Glomerular endothelial cell (primary cell): ENCODE data around the gene TTC28. TPM values are rescaled to one million over a fixed set of nuclear protein-coding genes. Genes with fewer than 3 reads are reported as not detected.
"Not testable (repeated sequence)": the region's sequence is repeated elsewhere in the genome, so short reads cannot be mapped to it uniquely, and the experiment has no call there.

Experiments used
- DNase-seq: peaks from one replicate; pipeline ENCODE4 v3.0.0-alpha.2; 2011; ENCODE audit warnings: low read depth, low spot score; ENCODE audit errors: extremely low read depth
- total RNA-seq: library from RNA; depleted of rRNA; stranded (reverse); fragments of >200 nt; gene quantifications from 2 replicates; pipeline ENCODE4 v1.2.3, GENCODE V29; 2015

The TTC28 gene
- total RNA-seq: 38.5 and 66.5 TPM in 2 replicates

DNA sequence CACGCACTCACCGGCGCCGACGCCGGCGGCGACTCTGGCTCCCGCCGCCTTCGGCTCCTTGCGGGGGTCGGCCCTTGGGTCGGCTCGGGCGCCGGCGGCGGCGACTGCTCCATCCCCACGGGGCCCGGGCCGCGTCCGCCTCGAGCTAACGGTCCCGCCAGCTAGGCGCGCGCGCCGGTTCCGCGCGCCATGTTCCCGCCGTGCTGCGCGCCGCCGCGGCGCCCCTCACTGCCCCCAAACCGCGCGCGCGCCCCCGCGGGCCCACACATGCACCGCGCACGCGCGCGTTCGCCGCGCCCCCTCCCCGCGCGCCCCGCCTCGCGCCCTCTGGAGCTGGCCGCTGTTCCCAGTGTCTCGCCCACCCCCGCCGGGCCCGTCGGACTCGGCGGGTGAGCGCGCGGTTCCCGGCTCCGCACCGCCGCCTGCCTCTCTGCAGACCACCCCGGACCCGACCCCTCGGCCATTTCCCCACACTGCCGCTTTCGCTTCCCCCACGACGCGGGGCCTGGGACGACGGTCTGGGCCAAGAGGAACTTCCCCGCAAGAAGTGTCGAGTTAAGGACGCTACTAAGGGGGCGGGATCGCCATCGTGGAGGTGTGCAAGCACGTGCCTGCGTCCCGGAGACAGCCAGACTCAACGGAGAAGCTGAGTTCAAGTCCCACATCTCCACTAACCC is at the start of gene TTC28:
TTC28 (minus strand) TSS at position 230 of the 677 bp plus-strand sequence; CDS start at position 113, 117 bp downstream.
- DNase-seq: not testable (repeated sequence)

DNA sequence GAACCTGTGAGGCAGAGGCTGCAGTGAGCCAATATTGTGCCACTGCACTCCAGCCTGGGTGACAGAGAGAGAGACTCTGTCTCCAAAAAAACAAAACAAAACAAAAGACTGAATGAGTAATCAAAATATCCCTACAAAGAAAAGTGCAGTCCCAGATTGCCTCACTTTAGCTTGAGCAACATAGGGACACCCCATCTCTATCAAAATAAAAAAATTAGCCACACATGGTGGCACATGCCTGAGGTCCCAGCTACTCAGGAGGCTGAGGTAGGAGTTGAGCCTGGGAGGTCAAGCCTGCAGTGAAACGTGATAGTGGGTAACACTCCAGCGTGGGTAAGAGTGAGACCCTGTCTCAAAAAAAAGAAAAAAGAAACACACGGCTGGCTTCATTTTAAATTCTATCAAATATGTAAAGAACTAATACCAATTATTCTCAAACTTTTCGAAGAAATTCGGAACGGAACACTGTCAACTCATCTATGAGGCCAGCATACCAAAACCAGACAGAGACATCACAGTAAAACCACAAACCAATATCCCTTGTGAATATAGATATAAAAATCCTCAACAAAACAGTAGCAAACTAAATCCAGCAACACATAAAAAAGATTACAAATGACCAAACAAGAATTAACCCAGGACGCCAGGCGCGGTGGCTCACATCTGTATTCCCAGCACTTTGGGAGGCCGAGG is 49.1 kb upstream of the TTC28 start:
- no peak for DNase-seq

DNA sequence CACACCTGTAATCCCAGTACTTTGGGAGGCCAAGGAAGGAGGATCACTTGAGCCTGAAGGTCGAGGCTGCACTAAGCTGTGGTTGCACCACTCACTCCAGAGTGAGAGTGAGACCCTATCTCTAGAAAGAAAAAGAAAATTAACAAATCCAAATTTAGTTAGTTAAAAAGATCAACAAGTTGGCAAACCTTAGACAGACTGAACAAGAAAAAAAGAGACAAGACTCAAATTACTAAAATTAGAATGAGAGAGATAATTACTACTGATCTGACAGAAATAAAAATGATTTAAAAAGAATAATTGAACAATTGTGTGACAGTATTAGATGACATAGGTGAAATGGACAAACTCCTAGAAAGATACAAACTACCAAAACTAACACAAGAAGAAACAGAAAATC is 48.4 kb upstream of the TTC28 start:
- DNase-seq: no peak

DNA sequence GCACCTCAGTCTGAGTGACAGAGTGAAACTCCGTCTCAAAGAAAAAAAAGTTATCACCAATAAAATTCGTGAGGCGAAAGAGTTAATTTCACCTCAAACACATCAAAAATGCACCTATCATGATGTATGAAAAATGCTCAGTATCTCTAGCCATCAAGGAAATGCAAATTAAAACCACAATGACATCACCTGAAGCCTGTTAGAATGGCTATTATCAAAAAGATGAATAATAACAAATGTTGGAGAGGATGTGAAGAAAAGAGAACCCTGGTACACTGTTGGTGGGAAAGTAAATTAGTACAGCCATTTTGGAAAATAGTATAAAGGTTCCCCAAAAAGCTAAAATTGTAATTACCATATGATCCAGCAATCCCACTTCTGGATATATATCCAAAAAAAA is 38.4 kb upstream of the TTC28 start:
- no peak for DNase-seq

DNA sequence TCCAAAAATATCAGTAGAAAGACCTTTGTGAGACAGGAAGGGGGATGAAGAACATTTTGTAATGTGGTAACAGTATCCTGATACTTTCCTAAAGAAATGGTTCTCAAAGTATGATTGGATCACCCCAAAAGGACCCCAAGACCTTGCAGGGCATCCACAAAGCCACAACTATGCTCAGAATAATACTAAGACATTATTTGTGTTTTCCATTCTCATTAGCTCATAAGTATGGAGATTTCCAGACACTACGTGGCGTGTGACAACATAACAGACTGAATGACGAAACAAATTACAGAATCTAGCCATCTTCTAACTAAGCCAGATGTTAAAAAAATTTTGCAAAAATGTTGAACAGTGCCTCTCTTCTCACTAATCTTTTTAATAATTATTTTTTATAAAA is 37.0 kb upstream of the TTC28 start:
- no peak for DNase-seq

DNA sequence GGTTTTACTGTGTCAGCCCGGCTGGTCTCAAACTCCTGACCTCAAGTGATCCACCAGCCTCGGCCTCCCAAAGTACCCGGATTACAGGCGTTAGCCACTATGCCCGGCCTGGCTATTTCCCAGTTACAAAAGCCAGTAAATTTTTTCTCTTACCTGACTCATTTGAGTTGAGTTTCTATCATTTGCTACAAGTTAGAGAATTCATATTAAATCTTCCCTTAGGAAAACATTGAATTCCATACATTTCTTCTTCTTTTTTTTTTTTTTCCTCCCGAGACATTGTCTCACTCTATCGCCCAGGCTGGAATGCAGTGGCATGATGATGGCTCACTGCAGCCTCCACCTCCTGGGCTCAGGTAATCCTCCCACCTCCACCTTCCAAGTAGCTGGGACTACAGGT is 36.0 kb upstream of the TTC28 start:
- no peak for DNase-seq

DNA sequence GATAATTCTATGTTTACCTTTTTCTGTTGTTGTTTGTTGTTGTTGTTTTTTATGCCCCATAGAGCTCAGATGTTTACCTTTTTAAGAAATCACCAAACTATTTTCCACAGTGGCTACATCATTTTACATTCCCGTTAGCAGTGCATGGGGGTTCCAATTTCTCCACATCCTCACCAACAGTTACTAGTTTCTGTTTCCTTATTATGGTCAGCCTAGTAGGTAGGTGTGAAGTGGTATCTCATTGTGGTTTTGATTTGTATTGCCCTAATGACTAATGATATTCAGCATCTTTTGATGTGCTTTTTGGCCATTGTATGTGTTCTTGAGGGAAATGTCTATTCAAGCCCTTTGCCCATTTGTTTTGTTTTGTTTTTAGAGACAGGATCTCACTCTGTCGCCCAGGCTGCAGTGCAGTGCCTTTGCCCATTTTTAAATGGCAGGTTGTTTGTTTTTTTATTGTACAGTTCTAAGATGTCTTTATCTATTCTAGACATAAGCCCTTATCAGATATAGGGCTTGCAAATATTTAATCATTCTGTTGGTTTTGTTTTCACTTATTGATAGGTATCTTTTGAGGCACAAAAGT is 34.5 kb upstream of the TTC28 start:
- DNase-seq: no peak

DNA sequence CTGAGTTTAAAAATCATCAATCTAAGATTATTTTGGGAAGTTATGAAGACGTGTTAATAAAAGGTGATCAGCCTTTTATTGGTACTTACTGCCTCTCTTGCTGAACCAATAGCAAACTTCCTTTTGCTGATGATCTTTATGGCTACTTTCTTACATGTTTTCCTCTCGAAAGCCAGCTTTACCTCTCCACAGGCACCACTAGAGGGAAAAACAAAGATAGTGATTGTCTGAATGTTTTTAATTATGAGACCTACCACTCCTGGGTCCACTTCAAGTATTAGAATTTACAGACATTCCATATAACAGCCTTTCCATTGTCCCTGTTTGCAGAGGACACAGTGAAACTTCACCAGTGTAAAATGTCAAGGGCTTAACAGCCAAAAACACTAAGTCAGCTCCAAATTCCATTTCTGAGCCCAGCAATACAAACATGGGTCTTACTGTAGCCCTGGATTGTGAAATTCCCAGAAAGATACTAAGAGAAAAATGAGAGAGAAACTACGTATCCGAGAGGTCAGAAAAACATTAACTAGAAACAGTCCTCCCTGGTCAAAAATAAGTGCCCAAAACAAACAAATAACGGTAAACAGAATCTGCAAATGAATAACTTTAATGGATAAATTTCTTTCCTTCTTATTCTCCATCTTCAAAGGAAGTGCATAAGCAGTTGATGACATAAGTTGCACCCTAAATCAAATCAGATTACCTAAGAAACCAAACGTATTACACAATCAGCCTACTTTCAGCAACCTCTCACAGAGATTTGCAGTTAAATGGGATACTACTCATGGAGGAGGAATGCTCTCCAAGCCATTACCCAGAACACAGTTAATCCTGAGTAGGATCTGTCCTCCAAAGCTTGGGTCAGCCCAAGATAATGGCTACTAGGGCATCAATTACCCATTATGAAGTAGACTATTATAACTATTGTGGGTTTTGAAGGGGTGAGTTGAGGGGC is 32.5 kb upstream of the TTC28 start:
- peak; percentile 7 for DNase-seq

DNA sequence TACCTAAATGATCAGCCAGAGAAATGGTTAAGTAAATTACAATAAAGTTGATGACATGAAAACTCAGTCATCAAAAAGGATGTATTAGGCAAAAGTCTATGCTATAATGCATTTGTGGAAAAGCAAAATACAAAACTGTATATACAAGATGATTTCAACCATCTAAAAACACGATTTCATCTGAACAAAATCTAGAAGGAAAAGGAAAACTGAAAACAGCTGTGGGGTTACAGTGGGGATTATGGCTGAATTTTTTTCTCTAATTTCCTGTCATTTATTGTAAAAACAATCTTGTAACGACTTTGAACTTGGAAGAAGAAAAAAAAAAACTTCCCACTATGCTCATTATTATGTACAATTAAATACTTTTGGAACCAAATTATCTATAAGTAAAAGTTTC is 31.7 kb upstream of the TTC28 start:
- no peak for DNase-seq

DNA sequence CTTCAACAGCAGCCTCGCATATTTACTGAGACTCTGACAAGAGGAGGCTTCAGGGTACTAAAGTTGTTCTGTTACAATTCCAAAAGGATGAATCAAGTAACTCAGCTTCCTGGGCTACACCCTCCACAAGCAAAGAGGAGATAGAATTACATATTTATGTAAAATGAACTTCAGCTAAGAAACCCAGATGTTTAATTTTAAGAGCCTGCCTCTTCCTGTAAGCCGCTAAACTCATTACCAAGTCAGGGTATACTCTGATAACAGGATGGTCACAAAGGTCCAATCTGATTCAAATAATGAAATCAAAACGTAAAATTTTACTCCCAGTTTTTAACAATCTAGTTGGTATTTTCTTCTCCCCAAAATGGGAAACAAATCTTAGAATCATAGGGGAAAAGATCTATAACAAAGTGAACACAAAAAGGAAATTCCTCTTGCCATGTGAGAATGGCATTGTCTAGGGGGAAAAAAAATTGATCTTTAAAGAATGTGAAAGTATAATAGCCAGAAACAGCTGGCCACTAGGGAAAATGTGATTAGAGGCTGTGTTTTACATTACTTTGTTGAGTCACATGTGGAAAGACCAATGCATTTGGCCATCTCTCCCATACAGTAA is 31.0 kb upstream of the TTC28 start:
- DNase-seq: peak; percentile 76

DNA sequence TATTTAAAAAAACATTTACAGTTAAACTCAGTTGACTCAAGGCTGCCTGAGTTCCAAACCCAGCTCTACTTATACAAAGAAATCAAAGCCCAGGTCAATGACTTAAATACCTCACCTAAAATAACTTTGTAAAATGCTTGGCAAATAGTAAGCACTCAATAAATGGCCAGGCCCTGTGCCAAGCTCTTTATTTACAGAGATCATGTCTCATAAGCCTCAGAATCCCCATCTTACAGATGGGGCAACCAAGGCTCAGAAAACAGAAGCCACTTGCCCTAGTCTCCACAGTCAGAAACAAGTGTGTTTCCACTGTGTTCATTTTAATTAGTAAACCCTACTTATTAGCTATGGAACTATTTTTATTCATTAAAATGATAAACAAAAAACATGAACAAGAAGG is 30.5 kb upstream of the TTC28 start:
- DNase-seq: peak; percentile 10

DNA sequence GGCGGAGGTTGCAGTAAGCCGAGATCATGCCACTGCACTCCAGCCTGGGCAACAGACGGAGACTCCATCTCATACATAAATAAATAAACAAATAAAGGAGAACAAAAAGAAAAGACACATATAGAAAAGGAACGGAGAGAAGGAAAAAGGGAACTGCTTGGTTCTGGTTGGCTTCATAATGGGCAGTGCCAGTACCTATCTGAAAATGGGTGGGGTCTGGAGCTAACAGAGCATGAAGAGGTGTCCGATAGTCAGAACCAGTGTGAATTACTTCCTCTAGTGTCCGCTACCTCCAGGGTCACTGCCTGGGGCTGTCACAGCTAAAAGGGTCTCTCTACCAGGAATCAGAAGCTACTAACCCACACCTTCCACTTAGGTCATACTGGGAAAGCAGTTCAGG is 27.2 kb upstream of the TTC28 start:
- no peak for DNase-seq

DNA sequence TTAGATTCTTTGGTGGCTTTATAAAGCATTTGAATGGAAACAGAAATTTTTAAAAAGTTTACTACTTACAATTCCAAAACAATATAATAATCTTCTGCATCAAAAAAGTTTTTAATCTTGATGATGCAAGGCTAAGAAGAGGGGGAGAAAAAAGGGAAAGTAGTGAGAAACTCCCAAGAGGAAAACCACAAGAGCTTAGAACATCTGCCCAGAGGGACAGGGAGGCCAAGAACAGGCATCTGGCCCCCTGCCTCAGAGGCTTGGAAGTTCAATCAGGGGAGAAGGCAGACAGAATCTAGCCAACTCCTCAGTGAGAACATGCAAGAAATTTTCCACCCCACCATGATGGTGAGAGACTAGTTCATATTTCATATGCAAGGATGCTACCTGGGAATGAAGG is 23.8 kb upstream of the TTC28 start:
- DNase-seq: no peak

DNA sequence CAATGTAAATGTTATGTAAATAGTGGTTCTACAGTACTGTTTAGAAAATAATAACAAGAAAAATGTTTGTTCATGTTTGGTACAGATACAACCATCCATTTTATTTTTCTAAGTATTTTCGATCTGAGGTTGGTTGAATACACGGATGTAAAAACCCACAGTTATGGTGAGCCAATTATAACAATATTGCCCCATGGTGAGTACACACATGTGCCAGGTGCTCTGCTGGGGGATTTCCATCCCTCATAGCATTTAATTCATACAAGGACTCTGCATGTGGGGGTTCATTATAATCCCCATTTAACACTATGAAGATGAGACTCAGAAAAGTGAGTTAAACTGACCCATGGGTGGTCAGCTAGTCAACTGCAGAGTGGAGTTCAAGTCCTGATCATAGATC is 23.3 kb upstream of the TTC28 start:
- DNase-seq: no peak

DNA sequence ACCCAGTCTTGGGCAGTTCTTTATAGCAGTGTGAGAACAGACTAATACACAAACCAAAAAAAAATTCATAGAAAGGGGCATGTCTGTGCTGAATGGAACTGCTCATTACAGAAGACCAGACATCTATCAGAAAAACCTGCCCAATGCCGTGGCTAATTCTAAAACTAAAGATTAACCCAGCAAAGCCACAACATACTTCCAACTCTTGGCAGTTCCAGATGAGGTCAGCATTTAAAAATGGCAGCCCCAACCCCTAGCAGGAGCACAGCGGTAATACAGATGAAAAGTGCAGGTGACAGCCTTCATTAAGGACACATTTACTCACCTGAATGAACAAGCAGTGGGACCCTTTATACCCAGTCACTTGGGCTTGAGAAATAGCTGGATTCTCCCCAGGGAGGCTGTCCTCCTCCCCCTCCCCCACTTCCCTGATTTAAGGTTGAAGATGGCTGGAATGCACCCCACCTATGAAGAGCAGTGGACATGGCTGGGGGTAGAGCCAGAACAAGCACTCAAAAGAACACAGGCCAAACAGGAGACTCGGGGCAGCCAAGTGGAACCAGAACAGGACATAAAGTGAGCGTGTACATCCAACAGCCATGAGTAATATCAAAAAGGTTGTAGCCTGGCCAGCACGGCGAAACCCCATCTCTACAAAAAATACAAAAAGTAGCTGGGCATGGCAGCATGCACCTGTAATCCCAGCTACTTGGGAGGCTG is 13.6 kb upstream of the TTC28 start:
- not testable (repeated sequence) for DNase-seq

DNA sequence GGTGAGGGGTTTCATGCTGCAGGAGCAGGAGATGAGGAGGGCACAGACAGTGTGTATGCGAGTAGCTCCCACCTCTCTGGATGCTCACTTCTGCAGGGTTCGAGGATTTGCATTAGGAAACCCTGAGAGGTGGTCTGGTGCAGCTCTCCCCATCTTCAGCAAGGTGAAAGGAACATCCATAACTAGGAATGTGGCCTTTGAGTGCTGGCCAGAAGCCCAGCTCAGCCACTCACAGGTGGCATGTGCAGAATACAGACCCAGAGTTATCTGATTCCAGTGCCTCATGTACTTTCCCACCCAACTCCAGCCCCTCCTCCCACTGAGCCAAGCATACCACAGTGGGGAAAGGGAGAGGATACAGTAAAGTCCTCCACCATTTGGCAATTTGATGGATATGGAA is 10.2 kb upstream of the TTC28 start:
- not testable (repeated sequence) for DNase-seq

DNA sequence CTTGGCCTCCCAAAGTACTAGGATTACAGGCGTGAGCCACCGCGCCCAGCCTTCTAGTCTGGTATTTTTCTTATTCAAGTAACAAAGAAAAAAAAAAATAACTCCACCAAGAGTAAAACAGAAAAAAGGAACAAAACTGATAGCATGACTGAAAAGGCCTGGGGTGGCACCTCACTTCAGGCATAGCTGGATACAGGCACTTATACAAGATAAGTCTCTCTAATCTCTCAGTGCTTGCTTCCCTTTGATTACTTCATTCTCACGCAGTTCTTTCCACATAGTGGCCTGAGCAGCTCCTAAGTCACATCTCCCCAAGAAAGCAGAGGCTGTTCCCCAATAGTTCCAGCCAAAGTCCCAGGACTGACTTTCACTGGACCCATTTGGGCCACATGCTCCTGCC is 3.3 kb upstream of the TTC28 start:
- not testable (repeated sequence) for DNase-seq

DNA sequence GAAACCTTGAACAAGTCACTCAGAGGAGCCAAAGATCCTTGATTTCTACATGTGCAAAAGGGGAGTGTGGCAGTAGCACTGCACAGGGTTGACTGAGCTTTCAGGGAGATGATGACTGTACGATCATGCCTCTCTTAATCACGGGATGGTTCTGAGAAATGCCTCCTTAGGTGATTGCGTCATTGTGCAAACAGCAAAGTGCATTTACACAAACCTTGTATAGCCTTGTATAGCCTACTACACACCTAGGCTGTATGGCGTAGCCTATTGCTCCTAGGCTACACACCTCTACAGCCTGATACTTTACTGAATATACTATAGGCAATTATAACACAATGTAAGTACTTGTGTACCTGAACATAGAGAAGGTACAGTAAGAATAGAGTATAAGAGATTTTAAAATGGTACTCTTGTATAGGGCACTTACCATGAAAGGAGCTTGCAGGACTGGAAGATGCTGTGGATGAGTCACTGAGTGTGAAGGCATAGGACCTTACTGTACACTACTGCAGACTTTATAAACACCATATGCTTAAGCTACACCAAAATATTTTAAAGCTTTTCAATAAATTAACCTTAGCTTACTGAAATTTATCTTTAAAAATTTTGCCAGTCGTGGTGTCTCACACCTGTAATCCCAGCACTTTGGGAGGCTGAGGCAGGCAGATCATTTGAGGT is 1.3 kb upstream of the TTC28 start:
- not testable (repeated sequence) for DNase-seq
